Astrocyte (in vitro differentiated cells and primary cell): Measurements from ENCODE around the gene ATXN7.

Source experiments
- CTCF ChIP-seq: IDR thresholded peaks from 2 replicates; pipeline ENCODE4 v1.5.1; 2011; ENCODE audit warnings: low read depth, mild to moderate bottlenecking, inconsistent platforms, low read length, moderate library complexity; ENCODE audit not compliant: insufficient read depth
- EZH2 ChIP-seq: IDR thresholded peaks from 2 replicates; pipeline ENCODE4 v1.6.1; 2012; ENCODE audit warnings: mild to moderate bottlenecking, low read length, inconsistent platforms; ENCODE audit not compliant: insufficient read depth

- TF ChIP-seq CTCF (no peak), EZH2 (no peak)
These were observed 69.0 kb downstream of the ATXN7 start for GRCh38 chr3:63932509-63933212.
